Subcutaneous abdominal adipose tissue (tissue), 5 donors: ENCODE measurements around the gene MYO15B.

Experiments
- H3K27ac ChIP-seq: one replicate; pipeline ENCODE4 v1.7.0; 2013; ENCODE audit warnings: low read depth, mild to moderate bottlenecking, inconsistent platforms, low read length, moderate library complexity
- H3K27me3 ChIP-seq, 5 donors: one replicate each; pipeline ENCODE4 v1.7.0; 2013; ENCODE audit warnings: low read length in 5 of 5, inconsistent platforms in 1 of 5; ENCODE audit not compliant: control insufficient read depth in 5 of 5, insufficient read depth in 4 of 5
- H3K36me3 ChIP-seq, 5 donors: one replicate each; pipeline ENCODE4 v1.7.0; 2013; ENCODE audit warnings: low read length in 5 of 5; ENCODE audit not compliant: control insufficient read depth in 5 of 5, insufficient read depth in 5 of 5
- H3K4me1 ChIP-seq, 5 donors: one replicate each; pipeline ENCODE4 v1.7.0; 2013; ENCODE audit warnings: low read length in 5 of 5, mild to moderate bottlenecking in 3 of 5, moderate library complexity in 1 of 5; ENCODE audit not compliant: control insufficient read depth in 5 of 5, insufficient read depth in 5 of 5
- H3K4me3 ChIP-seq, 5 donors: one replicate each; pipeline ENCODE4 v1.7.0; 2013; ENCODE audit warnings: low read length in 5 of 5, low read depth in 1 of 5
- H3K9ac ChIP-seq, 5 donors: one replicate each; pipeline ENCODE4 v1.7.0; 2013; ENCODE audit warnings: low read length in 5 of 5, mild to moderate bottlenecking in 4 of 5, moderate library complexity in 3 of 5
- H3K9me3 ChIP-seq, 5 donors: one replicate each; pipeline ENCODE4 v1.7.0; 2013; ENCODE audit warnings: low read length in 5 of 5; ENCODE audit not compliant: control insufficient read depth in 5 of 5
- donor health status: healthy.
- donor health status: healthy.
- donor health status: healthy.
- donor health status: healthy.
- donor health status: healthy.

The MYO15B gene

GRCh38 chr17:75622771-75623273 lies 35.2 kb downstream of the MYO15B start:
- Histone ChIP-seq H3K27ac (no peak overlapping the region), H3K9me3 (no peaks in the 10 kb centered on the region), H3K4me3 (no peak overlapping the region), H3K27me3 (no peaks in the 10 kb centered on the region), H3K4me1 (no peaks in the 10 kb centered on the region), H3K36me3 (peaks cover 0 to 93% (median 75%) of the 10 kb centered on the region in 5 donors), H3K9ac (no peak overlapping the region)

GRCh38 chr17:75623386-75623785 lies 35.8 kb downstream of the MYO15B start:
- peaks cover 0 to 88% (median 71%) of the 10 kb centered on the region in 5 donors for H3K36me3 ChIP-seq
- no peak overlapping the region for H3K9ac ChIP-seq
- H3K4me1 ChIP-seq, result no peaks in the 10 kb centered on the region

GRCh38 chr17:75624021-75624420 lies 36.4 kb downstream of the MYO15B start:
- Histone ChIP-seq H3K9me3 (no peaks in the 10 kb centered on the region), H3K36me3 (peaks cover 0 to 81% (median 68%) of the 10 kb centered on the region in 5 donors)

More at GRCh38 chr17:75623386-75623785, 35.8 kb downstream of the MYO15B start:
- H3K27me3 ChIP-seq, result no peaks in the 10 kb centered on the region
- no peak overlapping the region for H3K4me3 ChIP-seq
- no peaks in the 10 kb centered on the region for H3K9me3 ChIP-seq
- no peak overlapping the region for H3K27ac ChIP-seq

GRCh38 chr17:75624714-75625345 lies 37.2 kb downstream of the MYO15B start:
- no peak overlapping the region for H3K9ac ChIP-seq
- H3K4me3 ChIP-seq, result no peak overlapping the region
- no peaks in the 10 kb centered on the region for H3K27me3 ChIP-seq
- H3K36me3 ChIP-seq, result peaks cover 0 to 75% (median 61%) of the 10 kb centered on the region in 5 donors
- H3K4me1 ChIP-seq, result no peaks in the 10 kb centered on the region
- no peak overlapping the region for H3K27ac ChIP-seq
- no peaks in the 10 kb centered on the region for H3K9me3 ChIP-seq

More at GRCh38 chr17:75624021-75624420, 36.4 kb downstream of the MYO15B start:
- no peak overlapping the region for H3K27ac ChIP-seq
- H3K4me1 ChIP-seq, result no peaks in the 10 kb centered on the region
- no peak overlapping the region for H3K9ac ChIP-seq
- H3K4me3 ChIP-seq, result no peak overlapping the region
- H3K27me3 ChIP-seq, result no peaks in the 10 kb centered on the region

GRCh38 chr17:75625813-75626486 lies 38.4 kb downstream of the MYO15B start:
- Histone ChIP-seq H3K27ac (no peak overlapping the region), H3K4me1 (no peaks in the 10 kb centered on the region), H3K9ac (no peak overlapping the region), H3K4me3 (no peak overlapping the region), H3K36me3 (peaks cover 0 to 72% (median 59%) of the 10 kb centered on the region in 5 donors), H3K9me3 (no peaks in the 10 kb centered on the region), H3K27me3 (no peaks in the 10 kb centered on the region)

- H3K4me3 ChIP-seq, result no peak overlapping the region
- no peaks in the 10 kb centered on the region for H3K4me1 ChIP-seq
- H3K27me3 ChIP-seq, result no peaks in the 10 kb centered on the region
- peaks cover 0 to 72% (median 56%) of the 10 kb centered on the region in 5 donors for H3K36me3 ChIP-seq
- no peaks in the 10 kb centered on the region for H3K9me3 ChIP-seq
- no peak overlapping the region for H3K27ac ChIP-seq
- no peak overlapping the region for H3K9ac ChIP-seq
Observed at GRCh38 chr17:75626496-75627038, 39.0 kb downstream of the MYO15B start.

GRCh38 chr17:75627094-75627493 lies 39.5 kb downstream of the MYO15B start:
- Histone ChIP-seq H3K27ac (no peak overlapping the region), H3K9ac (no peak overlapping the region), H3K36me3 (peaks cover 0 to 72% (median 50%) of the 10 kb centered on the region in 5 donors), H3K27me3 (no peaks in the 10 kb centered on the region), H3K4me1 (no peaks in the 10 kb centered on the region), H3K4me3 (no peak overlapping the region), H3K9me3 (no peaks in the 10 kb centered on the region)

GRCh38 chr17:75628425-75628824 lies 40.8 kb downstream of the MYO15B start:
- Histone ChIP-seq H3K27ac (no peak overlapping the region), H3K9ac (no peak overlapping the region), H3K4me1 (peaks cover 0 to 9% (median 8%) of the 10 kb centered on the region in 5 donors), H3K36me3 (peaks cover 0 to 65% (median 48%) of the 10 kb centered on the region in 5 donors), H3K27me3 (no peaks in the 10 kb centered on the region), H3K4me3 (no peak overlapping the region), H3K9me3 (no peaks in the 10 kb centered on the region)

- H3K27me3 ChIP-seq, result no peaks in the 10 kb centered on the region
- H3K9ac ChIP-seq, result no peak overlapping the region
- H3K27ac ChIP-seq, result no peak overlapping the region
- H3K4me3 ChIP-seq, result no peak overlapping the region
- peaks cover 0 to 58% (median 44%) of the 10 kb centered on the region in 5 donors for H3K36me3 ChIP-seq
- peaks cover 2 to 16% (median 16%) of the 10 kb centered on the region in 5 donors for H3K4me1 ChIP-seq
- no peaks in the 10 kb centered on the region for H3K9me3 ChIP-seq
Observed at GRCh38 chr17:75629157-75629556, 41.6 kb downstream of the MYO15B start.
